ENCODE data around the gene GPC5.

- TF ChIP-seq CTCF (IDR thresholded peaks at IDR 0.05) = no peak
- no peak for TF ChIP-seq POLR2AphosphoS5 (IDR thresholded peaks at IDR 0.05; ENCODE audit: low read depth, low read length)
- TF ChIP-seq REST (IDR thresholded peaks at IDR 0.05; ENCODE audit: insufficient read depth in 1 of 2, low read depth in 2 of 2, low read length in 1 of 2) = no peak
Measured at GRCh38 chr13:92313382-92313781, 915.0 kb downstream of the GPC5 start.
